Astrocyte (in vitro differentiated cells and primary cell): ENCODE measurements around the gene BLTP3B.

ENCODE experiments used
- CTCF ChIP-seq: IDR thresholded peaks from 2 replicates; pipeline ENCODE4 v1.5.1; 2011; ENCODE audit warnings: low read depth, mild to moderate bottlenecking, inconsistent platforms, low read length, moderate library complexity; ENCODE audit not compliant: insufficient read depth
- EZH2 ChIP-seq: IDR thresholded peaks from 2 replicates; pipeline ENCODE4 v1.6.1; 2012; ENCODE audit warnings: mild to moderate bottlenecking, low read length, inconsistent platforms; ENCODE audit not compliant: insufficient read depth

GRCh38 chr12:100123316-100124095 is 19.2 kb downstream of the BLTP3B start:
- TF ChIP-seq CTCF (no peak), EZH2 (no peak)
